GM23248 (cell line): ENCODE measurements around the gene TENT4B. TPM values are rescaled to one million over a fixed set of nuclear protein-coding genes. Genes with fewer than 3 reads are reported as not detected.

Source experiments
- DNase-seq: peaks from one replicate; pipeline ENCODE4 v3.0.0-alpha.2; 2015
- H2AFZ ChIP-seq: fragments of 200-600 bp; sonication (generic); 2 replicates; pipeline ENCODE4 v1.6.1; 2016; ENCODE audit warnings: antibody characterized with exemption
- H3F3A ChIP-seq: fragments of 200-600 bp; sonication (generic); 2 replicates; pipeline ENCODE4 v1.6.1; 2016; ENCODE audit warnings: mild to moderate bottlenecking, antibody characterized with exemption, mixed run types; ENCODE audit not compliant: insufficient read depth
- H3K27ac ChIP-seq: fragments of 200-600 bp; sonication (generic); 2 replicates; pipeline ENCODE4 v1.5.1; 2016; ENCODE audit warnings: mild to moderate bottlenecking
- H3K27me3 ChIP-seq: fragments of 200-600 bp; sonication (generic); replicated peaks from 2 replicates; pipeline ENCODE4 v1.6.1; 2016; ENCODE audit warnings: mild to moderate bottlenecking; ENCODE audit not compliant: insufficient read depth
- H3K36me3 ChIP-seq: fragments of 200-600 bp; sonication (generic); 2 replicates; pipeline ENCODE4 v1.6.1; 2016; ENCODE audit warnings: low read depth, mild to moderate bottlenecking
- H3K4me1 ChIP-seq: fragments of 200-600 bp; sonication (generic); 2 replicates; pipeline ENCODE4 v1.6.1; 2016; ENCODE audit warnings: mild to moderate bottlenecking; ENCODE audit not compliant: insufficient read depth
- H3K4me2 ChIP-seq: fragments of 200-600 bp; sonication (generic); one replicate; pipeline ENCODE4 v1.6.1; 2016; ENCODE audit warnings: mild to moderate bottlenecking; ENCODE audit not compliant: unreplicated experiment
- H3K4me3 ChIP-seq: fragments of 200-600 bp; sonication (generic); 2 replicates; pipeline ENCODE4 v1.5.1; 2016; ENCODE audit warnings: mild to moderate bottlenecking
- H3K79me2 ChIP-seq: fragments of 200-600 bp; sonication (generic); 2 replicates; pipeline ENCODE4 v1.6.1; 2016; ENCODE audit warnings: mild to moderate bottlenecking; ENCODE audit not compliant: insufficient read depth
- H3K9ac ChIP-seq: fragments of 200-600 bp; sonication (generic); 2 replicates; pipeline ENCODE4 v1.6.1; 2016; ENCODE audit warnings: mild to moderate bottlenecking
- H3K9me2 ChIP-seq: fragments of 200-600 bp; sonication (generic); 2 replicates; pipeline ENCODE4 v1.6.1; 2016; ENCODE audit warnings: mixed run types, mild to moderate bottlenecking, moderate library complexity; ENCODE audit not compliant: insufficient read depth
- H3K9me3 ChIP-seq: fragments of 200-600 bp; sonication (generic); one replicate; pipeline ENCODE4 v1.6.1; 2017; ENCODE audit warnings: low read depth
- H4K20me1 ChIP-seq: fragments of 200-600 bp; sonication (generic); 2 replicates; pipeline ENCODE4 v1.6.0; 2016; ENCODE audit not compliant: insufficient read depth
- EZH2 ChIP-seq: fragments of 200-600 bp; sonication (generic); IDR thresholded peaks from 2 replicates; pipeline ENCODE4 v1.6.1; 2018; ENCODE audit warnings: antibody characterized with exemption, mild to moderate bottlenecking; ENCODE audit not compliant: insufficient read depth, poor library complexity, severe bottlenecking
- EZH2phosphoT487 ChIP-seq: fragments of 200-600 bp; sonication (generic); IDR thresholded peaks from 2 replicates; pipeline ENCODE4 v1.6.1; 2018; ENCODE audit warnings: antibody characterized with exemption, moderate library complexity, mild to moderate bottlenecking, low read depth; ENCODE audit not compliant: insufficient read depth
- WGBS, 2 experiments: methylation state at CpG; one replicate each; pipeline ENCODE4 v1.1.6; 2015 to 2017; ENCODE audit warnings: low lambda C conversion rate in 2 of 2, low coverage in 1 of 2; ENCODE audit errors: missing lambda C conversion rate in 2 of 2; 5-methylcytosine and 5-hydroxymethylcytosine counted together
- in situ Hi-C: fragments of 300-500 bp; cut with MboI; formaldehyde crosslinking; loops from 2 replicates; pipeline ENCODE4 v1.15.0; 2020
- polyA plus RNA-seq: library from polyadenylated mRNA; unstranded; fragments of >200 nt; fragmentation: Nextera tagmentation; extraction: Ambion mirVana; gene quantifications from 2 replicates; pipeline ENCODE4 v1.2.1, GENCODE V29; 2016
- total RNA-seq: library from RNA; depleted of rRNA; stranded (reverse); fragments of >200 nt; shearing (Covaris generic); gene quantifications from 2 replicates; pipeline ENCODE4 v1.2.3, GENCODE V29; 2014

Gene TENT4B
- total and polyA plus RNA-seq, 2 experiments from 2014 or later = 7.4 to 12.6 TPM

- no peaks in the 10 kb centered on the region for H3K36me3 ChIP-seq
- no peaks in the 10 kb centered on the region for H3K9me2 ChIP-seq
- H3K4me1 ChIP-seq = no peaks in the 10 kb centered on the region
- H3K4me2 ChIP-seq = no peak overlapping the region
- no peak overlapping the region for H3K4me3 ChIP-seq
- no peak overlapping the region for H2AFZ ChIP-seq
- no peaks in the 10 kb centered on the region for H3F3A ChIP-seq
- 98 to 100% methylated on average over 1 of the region's 1 CpG for WGBS, 2 experiments
- DNase-seq = no peak
- H3K27me3 ChIP-seq = no peaks in the 10 kb centered on the region
- H4K20me1 ChIP-seq = no peaks in the 10 kb centered on the region; the same call in 1 of the 2 replicates
- H3K9ac ChIP-seq = no peak overlapping the region
- no peak overlapping the region for H3K27ac ChIP-seq
- no peak for TF ChIP-seq EZH2
- H3K79me2 ChIP-seq = no peaks in the 10 kb centered on the region
- in situ Hi-C loops = no loop called here
- H3K9me3 ChIP-seq = no peaks in the 10 kb centered on the region
These were observed 13.5 kb upstream of the TENT4B start for GRCh38 chr16:50139580-50139979.

- WGBS, 2 experiments = 90 to 95% methylated on average over 2 of the region's 2 CpGs
- Histone ChIP-seq H3K9me3 (no peaks in the 10 kb centered on the region), H3K79me2 (no peaks in the 10 kb centered on the region), H3K9ac (no peak overlapping the region), H3K4me1 (no peaks in the 10 kb centered on the region), H3K4me2 (no peak overlapping the region), H3K4me3 (no peak overlapping the region), H3K9me2 (no peaks in the 10 kb centered on the region), H3K36me3 (no peaks in the 10 kb centered on the region), H3K27ac (no peak overlapping the region), H2AFZ (no peak overlapping the region), H3K27me3 (no peaks in the 10 kb centered on the region), H4K20me1 (no peaks in the 10 kb centered on the region), H3F3A (no peaks in the 10 kb centered on the region)
- in situ Hi-C loops = no loop called here
- no peak for DNase-seq
- TF ChIP-seq EZH2 = no peak
- no peak for TF ChIP-seq EZH2phosphoT487
These were observed 8.9 kb upstream of the TENT4B start for GRCh38 chr16:50144211-50144610.

- no peaks in the 10 kb centered on the region for H3K27me3 ChIP-seq
- H3F3A ChIP-seq = peaks cover 1% of the 10 kb centered on the region
- no peaks in the 10 kb centered on the region for H3K9me3 ChIP-seq
- H4K20me1 ChIP-seq = no peaks in the 10 kb centered on the region
- H3K9ac ChIP-seq = no peak overlapping the region
- in situ Hi-C loops = no loop called here
- no peaks in the 10 kb centered on the region for H3K4me1 ChIP-seq
- no peaks in the 10 kb centered on the region for H3K9me2 ChIP-seq
- TF ChIP-seq EZH2phosphoT487 = no peak
- TF ChIP-seq EZH2 = no peak
- no peak for DNase-seq
- H3K79me2 ChIP-seq = no peaks in the 10 kb centered on the region
- H3K27ac ChIP-seq = no peak overlapping the region
- 91 to 92% methylated on average over 9 of the region's 9 CpGs for WGBS, 2 experiments
- H2AFZ ChIP-seq = no peak overlapping the region
- no peak overlapping the region for H3K4me3 ChIP-seq
- H3K36me3 ChIP-seq = no peaks in the 10 kb centered on the region
- no peak overlapping the region for H3K4me2 ChIP-seq
These were observed 6.3 kb upstream of the TENT4B start for GRCh38 chr16:50146479-50147435.

GRCh38 chr16:50151322-50151721, 1.8 kb upstream of the TENT4B start:
- in situ Hi-C loops = no loop called here
- H3K27ac ChIP-seq = no peak overlapping the region
- no peaks in the 10 kb centered on the region for H3K27me3 ChIP-seq
- H3K4me2 ChIP-seq = no peak overlapping the region
- no peaks in the 10 kb centered on the region for H3K36me3 ChIP-seq
- peaks cover 6% of the 10 kb centered on the region; the same call in 1 of the 2 replicates for H4K20me1 ChIP-seq
- DNase-seq = no peak
- no peak overlapping the region for H3K4me3 ChIP-seq
- no peak overlapping the region for H2AFZ ChIP-seq
- H3K79me2 ChIP-seq = peaks cover 26% of the 10 kb centered on the region
- no peaks in the 10 kb centered on the region for H3K9me3 ChIP-seq
- WGBS, 2 experiments = 95 to 97% methylated on average over 5 of the region's 5 CpGs
- no peak for TF ChIP-seq EZH2phosphoT487
- no peak for TF ChIP-seq EZH2
- peaks cover 11% of the 10 kb centered on the region for H3K4me1 ChIP-seq
- no peaks in the 10 kb centered on the region for H3K9me2 ChIP-seq
- no peak overlapping the region for H3K9ac ChIP-seq
- H3F3A ChIP-seq = peaks cover 23% of the 10 kb centered on the region
